NOMO-1 treated with DMSO at 0.1 percent for 48 hours (cell line): Measurements from ENCODE around the gene PAK3.

Experiments
- DNase-seq: peaks from one replicate; lab custom pipeline; 2025; ENCODE audit not compliant: unreplicated experiment; lab: John Stamatoyannopoulos, UW

Gene PAK3

GRCh38 chrX:111095974-111096895 is at the start of gene PAK3:
TSS of gene PAK3 (plus strand) at chrX:111096191. CDS start at chrX:111123104, 26,913 bp downstream.
- no peak for DNase-seq

GRCh38 chrX:111047575-111047974 is 48.4 kb upstream of the PAK3 start:
- no peak for DNase-seq

GRCh38 chrX:111052478-111052877 is 43.5 kb upstream of the PAK3 start:
- DNase-seq, result peak; percentile 66

GRCh38 chrX:111071542-111072277 is 24.3 kb upstream of the PAK3 start:
- no peak for DNase-seq

GRCh38 chrX:111083081-111083480 is 12.9 kb upstream of the PAK3 start:
- DNase-seq, result peak; percentile 3

GRCh38 chrX:111086591-111087006 is 9.4 kb upstream of the PAK3 start:
- no peak for DNase-seq

- DNase-seq, result no peak
Measured at GRCh38 chrX:111088628-111089027, 7.4 kb upstream of the PAK3 start.

- no peak for DNase-seq
Measured at GRCh38 chrX:111090458-111090857, 5.5 kb upstream of the PAK3 start.

- DNase-seq, result peak; percentile 41
Measured at GRCh38 chrX:111098874-111099273, 2.9 kb downstream of the PAK3 start.

- peak; percentile 4 for DNase-seq
Measured at GRCh38 chrX:111100191-111100590, 4.2 kb downstream of the PAK3 start.

GRCh38 chrX:111101580-111101979 is 5.6 kb downstream of the PAK3 start:
- no peak for DNase-seq

- no peak for DNase-seq
Measured at GRCh38 chrX:111102636-111103035, 6.6 kb downstream of the PAK3 start.

- no peak for DNase-seq
Measured at GRCh38 chrX:111103246-111103645, 7.3 kb downstream of the PAK3 start.

- DNase-seq, result no peak
Measured at GRCh38 chrX:111110098-111110775, 14.2 kb downstream of the PAK3 start.

- no peak for DNase-seq
Measured at GRCh38 chrX:111114806-111115205, 18.8 kb downstream of the PAK3 start.

- DNase-seq, result no peak
Measured at GRCh38 chrX:111116666-111117065, 20.7 kb downstream of the PAK3 start.

- no peak for DNase-seq
Measured at GRCh38 chrX:111119341-111119740, 23.4 kb downstream of the PAK3 start.

- no peak for DNase-seq
Measured at GRCh38 chrX:111123125-111123524, 27.1 kb downstream of the PAK3 start.

- DNase-seq, result no peak
Measured at GRCh38 chrX:111123606-111124179, 27.7 kb downstream of the PAK3 start.

- no peak for DNase-seq
Measured at GRCh38 chrX:111124418-111124817, 28.4 kb downstream of the PAK3 start.

- DNase-seq, result no peak
Measured at GRCh38 chrX:111127038-111127437, 31.0 kb downstream of the PAK3 start.
